Stomach (tissue), 9 donors: ENCODE data around the gene GAK. TPM values are rescaled to one million over a fixed set of nuclear protein-coding genes. Genes with fewer than 3 reads are reported as not detected.

Experiments
- DNase-seq, 2 donors: peaks; one replicate each; pipeline versions ENCODE4 v3.0.0 to v3.0.0-alpha.2; 2013 to 2019
- H3K27ac ChIP-seq, 5 donors: fragments of 200-600 bp in 4 of 5; sonication (generic) in 4 of 5; one replicate each; pipeline ENCODE4 v1.5.1; 2013 to 2019; ENCODE audit warnings: mild to moderate bottlenecking in 1 of 5, moderate library complexity in 1 of 5
- H3K27me3 ChIP-seq, 3 donors: fragments of 200-600 bp; sonication (generic); one replicate each; pipeline ENCODE4 v1.5.1; 2017 to 2019; ENCODE audit warnings: mixed run types in 1 of 3
- H3K36me3 ChIP-seq, 4 donors: fragments of 200-600 bp; sonication (generic); 1 replicate in 3 of 4; 2 replicates in 1 of 4; pipeline ENCODE4 v1.5.1; 2016 to 2019
- H3K4me1 ChIP-seq, 4 donors: fragments of 200-600 bp; sonication (generic); one replicate each; pipeline ENCODE4 v1.5.1; 2016 to 2019
- H3K4me3 ChIP-seq, 4 donors: fragments of 200-600 bp; sonication (generic) in 3 of 4; one replicate each; pipeline ENCODE4 v1.5.1; 2016 to 2019; ENCODE audit warnings: mild to moderate bottlenecking in 1 of 4
- H3K9me3 ChIP-seq, 4 donors: fragments of 200-600 bp; sonication (generic); one replicate each; pipeline ENCODE4 v1.5.1; 2016 to 2019
- CTCF ChIP-seq, 7 experiments: fragments of 450-650 bp in 4 of 7; fragments of 200-600 bp in 3 of 7; sonication (generic) in 3 of 7; IDR thresholded peaks; one replicate each; pipeline ENCODE4 v1.5.1; 2016 to 2019; ENCODE audit warnings: antibody characterized with exemption in 7 of 7, control low read depth in 2 of 7, mild to moderate bottlenecking in 1 of 7
- EP300 ChIP-seq: sonication (generic); formaldehyde crosslinking; IDR thresholded peaks from one replicate; pipeline ENCODE4 v1.6.1; 2017; ENCODE audit warnings: antibody characterized with exemption
- POLR2A ChIP-seq, 4 donors: fragments of 450-650 bp; IDR thresholded peaks; one replicate each; pipeline ENCODE4 v1.6.1; 2016; ENCODE audit warnings: antibody characterized with exemption in 4 of 4, control low read depth in 2 of 4, mild to moderate bottlenecking in 1 of 4, moderate library complexity in 1 of 4
- POLR2AphosphoS5 ChIP-seq, 3 donors: sonication (generic); formaldehyde crosslinking; IDR thresholded peaks; one replicate each; pipeline ENCODE4 v1.6.1; 2016; ENCODE audit warnings: antibody characterized with exemption in 3 of 3
- WGBS, 5 donors: extraction: QIAGEN DNeasy Blood & Tissue Kit in 3 of 5; methylation state at CpG; one replicate each; pipeline versions ENCODE4 v1.1.5 to v1.1.7; 2013 to 2018; 5-methylcytosine and 5-hydroxymethylcytosine counted together
- intact Hi-C: fragments of 100-400 bp; cut with DNase I; formaldehyde crosslinking; loops from one replicate; pipeline ENCODE4 v1.15.1; 2023; ENCODE audit warnings: low total_unique reads
- polyA plus RNA-seq, 3 donors: library from polyadenylated mRNA; stranded (reverse); fragments of 200-250 nt; gene quantifications; one replicate each; pipeline ENCODE4 v1.2.3, GENCODE V29; 2013
- total RNA-seq, 5 donors: library from RNA; depleted of rRNA; stranded (reverse); fragments of >200 nt; gene quantifications; one replicate each; pipeline versions ENCODE4 v1.1.0 to v1.2.3, GENCODE V29; 2014 to 2016
- donor health status: healthy with polysubstance abuse.
- donor health status: Bipolar disorder and iron deficiency.
- donor health status: healthy.

The GAK gene
- total and polyA plus RNA-seq, 8 donors: 71.8 to 503 (median 157) TPM

GRCh38 chr4:801436-802124 is 130.5 kb downstream of the GAK start:
- H3K36me3 ChIP-seq: no peaks in the 10 kb centered on the region
- WGBS, 5 donors: 90 to 91% (median 90%) methylated on average over 13 of the region's 13 CpGs
- TF ChIP-seq POLR2A (IDR thresholded peaks at IDR 0.05) (no peak), POLR2AphosphoS5 (IDR thresholded peaks at IDR 0.05) (no peak), CTCF (IDR thresholded peaks at IDR 0.05) (no peak), EP300 (no peak)
- intact Hi-C loops: no loop called here
- H3K4me1 ChIP-seq: no peaks in the 10 kb centered on the region
- peaks cover 0 to 20% (median 0%) of the 10 kb centered on the region in 3 donors for H3K27me3 ChIP-seq
- no peak overlapping the region for H3K4me3 ChIP-seq
- H3K9me3 ChIP-seq: no peaks in the 10 kb centered on the region
- no peak for DNase-seq
- H3K27ac ChIP-seq: no peak overlapping the region

Other genes with a start within 250 kb of the GAK start
- 10 to 100 TPM in 2 of 5 donors, 1 to 10 TPM in 3; 2.7 to 18.8 (median 9.4) TPM for gene SLC49A3, start 243.2 kb downstream of the GAK start, total RNA-seq
- 10 to 100 TPM in 2 of 3 donors, 1 to 10 TPM in 1; 8.2 to 15.2 (median 11.4) TPM for gene SLC49A3, start 243.2 kb downstream of the GAK start, polyA plus RNA-seq
- 100 to 1,000 TPM in 2 of 5 donors, 10 to 100 TPM in 3; 45.2 to 140 (median 82.6) TPM for gene PCGF3, start 226.5 kb downstream of the GAK start, total RNA-seq
- 10 to 100 TPM; 24.7 to 48.9 (median 24.9) TPM for gene PCGF3, start 226.5 kb downstream of the GAK start, polyA plus RNA-seq
- 1 to 10 TPM in 1 of 5 donors, under 1 TPM in 1, not detected in 3; 0.37 to 1.2 TPM for gene CPLX1, start 106.2 kb downstream of the GAK start, total RNA-seq
- gene CPLX1, start 106.2 kb downstream of the GAK start, polyA plus RNA-seq: 1 to 10 TPM; 1.9 to 2.9 (median 2.6) TPM
- gene TMEM175, start 144 bp upstream of the GAK start, total RNA-seq: 10 to 100 TPM in 4 of 5 donors, 1 to 10 TPM in 1; 7.3 to 82.8 (median 20.1) TPM
- gene TMEM175, start 144 bp upstream of the GAK start, polyA plus RNA-seq: 10 to 100 TPM; 16.6 to 39.4 (median 18.9) TPM
- 100 to 1,000 TPM in 1 of 5 donors, 10 to 100 TPM in 1, 1 to 10 TPM in 3; 5.8 to 176 (median 8.8) TPM for gene DGKQ, start 41.3 kb upstream of the GAK start, total RNA-seq
- 1 to 10 TPM; 3.8 to 6.6 (median 5.4) TPM for gene DGKQ, start 41.3 kb upstream of the GAK start, polyA plus RNA-seq
- 100 to 1,000 TPM in 1 of 5 donors, 10 to 100 TPM in 3, 1 to 10 TPM in 1; 8.8 to 278 (median 92.4) TPM for gene IDUA, start 54.7 kb upstream of the GAK start, total RNA-seq
- gene IDUA, start 54.7 kb upstream of the GAK start, polyA plus RNA-seq: 10 to 100 TPM; 10.8 to 21.9 (median 15.4) TPM
- 1 to 10 TPM in 2 of 5 donors, under 1 TPM in 1, not detected in 2; 0.18 to 5.8 (median 3.5) TPM for gene SLC26A1, start 61.1 kb upstream of the GAK start, total RNA-seq
- 1 to 10 TPM in 1 of 3 donors, under 1 TPM in 1, not detected in 1; 0.68 to 8.9 TPM for gene SLC26A1, start 61.1 kb upstream of the GAK start, polyA plus RNA-seq
- gene FGFRL1, start 79.3 kb upstream of the GAK start, total RNA-seq: 10 to 100 TPM in 3 of 5 donors, 1 to 10 TPM in 2; 3.5 to 42.7 (median 19.6) TPM
- 10 to 100 TPM in 1 of 3 donors, 1 to 10 TPM in 2; 5.8 to 10.3 (median 9.2) TPM for gene FGFRL1, start 79.3 kb upstream of the GAK start, polyA plus RNA-seq
- 1 to 10 TPM in 1 of 5 donors, not detected in 4; 1.3 TPM for gene RNF212, start 181.2 kb upstream of the GAK start, total RNA-seq
- 1 to 10 TPM; 1.7 to 4.8 (median 3.5) TPM for gene RNF212, start 181.2 kb upstream of the GAK start, polyA plus RNA-seq
- 100 to 1,000 TPM in 1 of 5 donors, 10 to 100 TPM in 4; 12.8 to 224 (median 63.9) TPM for gene SPON2, start 240.3 kb upstream of the GAK start, total RNA-seq
- gene SPON2, start 240.3 kb upstream of the GAK start, polyA plus RNA-seq: 10 to 100 TPM; 20.1 to 54.6 (median 40.6) TPM